Gastrocnemius medialis (tissue), 4 donors: Measurements from ENCODE around the gene FGD4. TPM values are rescaled to one million over a fixed set of nuclear protein-coding genes. Genes with fewer than 3 reads are reported as not detected.

Source experiments
- ATAC-seq, 2 donors: fragments of 150-250 bp; one replicate each; pipeline ENCODE4 v1.9.1; 2016
- DNase-seq, 2 donors: peaks; one replicate each; pipeline ENCODE4 v3.0.0-alpha.2; 2019
- H3K27ac ChIP-seq, 4 donors: fragments of 200-600 bp; sonication (generic); 1 replicate in 1 of 4; 2 replicates in 3 of 4; pipeline ENCODE4 v1.5.1; 2016 to 2018; ENCODE audit warnings: mild to moderate bottlenecking in 2 of 4, moderate library complexity in 1 of 4
- H3K27me3 ChIP-seq, 3 donors: fragments of 200-600 bp; sonication (generic) in 2 of 3; 1 replicate in 1 of 3; 2 replicates in 2 of 3; pipeline versions ENCODE4 v1.5.1 to v1.6.0; 2016 to 2019; ENCODE audit warnings: mild to moderate bottlenecking in 1 of 3, moderate library complexity in 1 of 3
- H3K36me3 ChIP-seq, 2 donors: fragments of 200-600 bp; sonication (generic) in 1 of 2; one replicate each; pipeline ENCODE4 v1.5.1; 2017 to 2018
- H3K4me1 ChIP-seq, 2 donors: fragments of 200-600 bp; sonication (generic) in 1 of 2; one replicate each; pipeline ENCODE4 v1.5.1; 2016 to 2017; ENCODE audit warnings: mild to moderate bottlenecking in 2 of 2
- H3K4me3 ChIP-seq, 4 donors: fragments of 200-600 bp; sonication (generic) in 3 of 4; 1 replicate in 1 of 4; 2 replicates in 3 of 4; pipeline ENCODE4 v1.5.1; 2016 to 2019; ENCODE audit warnings: mild to moderate bottlenecking in 2 of 4
- H3K9me3 ChIP-seq, 3 donors: fragments of 200-600 bp; sonication (generic) in 2 of 3; 1 replicate in 1 of 3; 2 replicates in 2 of 3; pipeline ENCODE4 v1.5.1; 2016 to 2019
- POLR2A ChIP-seq, 2 donors: fragments of 450-650 bp; IDR thresholded peaks; one replicate each; pipeline ENCODE4 v1.6.1; 2017; ENCODE audit warnings: antibody characterized with exemption in 2 of 2, mild to moderate bottlenecking in 2 of 2, moderate library complexity in 2 of 2
- in situ Hi-C, 4 donors: fragments of 200-750 bp; cut with MboI; loops; one replicate each; pipeline versions ENCODE4 v1.15.0 to v1.8.0; 2017; ENCODE audit warnings: low sequenced_read_pairs in 4 of 4
- intact Hi-C: fragments of 100-400 bp; cut with DNase I; formaldehyde crosslinking; loops from one replicate; pipeline ENCODE4 v1.15.1; 2023; ENCODE audit warnings: low total_unique reads
- total RNA-seq, 4 donors: library from RNA; depleted of rRNA; stranded (reverse); fragments of >200 nt; gene quantifications; one replicate each; pipeline versions ENCODE4 v1.1.0 to v1.2.3, GENCODE V29; 2016
- TF ChIP-seq, protein P1 (sequence below), 5 experiments: fragments of 450-650 bp in 3 of 5; fragments of 200-600 bp in 2 of 5; sonication (generic) in 2 of 5; IDR thresholded peaks in 4 of 5; conservative IDR thresholded peaks in 1 of 5; 1 replicate in 4 of 5; 2 replicates in 1 of 5; pipeline ENCODE4 v1.5.1; 2016 to 2019; ENCODE audit warnings: antibody characterized with exemption in 5 of 5, mild to moderate bottlenecking in 3 of 5, moderate library complexity in 3 of 5

Gene FGD4
- total RNA-seq, 4 donors from 2014 or later, result 18.8 to 60.3 (median 40.8) TPM

DNA sequence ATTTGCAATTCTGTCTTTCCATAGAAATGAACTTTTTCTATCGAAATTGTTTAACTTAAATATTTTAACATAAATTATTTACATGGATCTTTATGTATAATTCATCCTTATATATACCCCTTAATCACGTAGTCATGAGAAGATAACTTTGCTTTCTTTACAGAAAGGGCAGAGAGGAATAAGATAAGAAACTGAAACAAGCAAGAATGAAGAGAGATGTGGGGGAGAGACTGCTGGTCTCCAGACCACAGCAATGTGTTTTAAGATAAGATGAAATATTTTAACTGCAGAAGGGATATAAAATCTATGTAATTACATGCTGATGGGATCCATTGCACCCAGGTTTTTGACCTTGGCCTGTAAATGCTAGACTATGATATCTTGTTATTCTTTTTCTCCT is 245.1 kb downstream of the FGD4 start:
- intact Hi-C loops (no loop called here), in situ Hi-C loops (no loop called here)
- ATAC-seq, result no peak
- no peaks in the 10 kb centered on the region for H3K4me1 ChIP-seq
- no peak overlapping the region for H3K4me3 ChIP-seq
- peaks cover 0 to 44% of the 10 kb centered on the region in 2 donors for H3K36me3 ChIP-seq
- H3K27ac ChIP-seq, result no peak overlapping the region
- TF ChIP-seq, protein P1, sequence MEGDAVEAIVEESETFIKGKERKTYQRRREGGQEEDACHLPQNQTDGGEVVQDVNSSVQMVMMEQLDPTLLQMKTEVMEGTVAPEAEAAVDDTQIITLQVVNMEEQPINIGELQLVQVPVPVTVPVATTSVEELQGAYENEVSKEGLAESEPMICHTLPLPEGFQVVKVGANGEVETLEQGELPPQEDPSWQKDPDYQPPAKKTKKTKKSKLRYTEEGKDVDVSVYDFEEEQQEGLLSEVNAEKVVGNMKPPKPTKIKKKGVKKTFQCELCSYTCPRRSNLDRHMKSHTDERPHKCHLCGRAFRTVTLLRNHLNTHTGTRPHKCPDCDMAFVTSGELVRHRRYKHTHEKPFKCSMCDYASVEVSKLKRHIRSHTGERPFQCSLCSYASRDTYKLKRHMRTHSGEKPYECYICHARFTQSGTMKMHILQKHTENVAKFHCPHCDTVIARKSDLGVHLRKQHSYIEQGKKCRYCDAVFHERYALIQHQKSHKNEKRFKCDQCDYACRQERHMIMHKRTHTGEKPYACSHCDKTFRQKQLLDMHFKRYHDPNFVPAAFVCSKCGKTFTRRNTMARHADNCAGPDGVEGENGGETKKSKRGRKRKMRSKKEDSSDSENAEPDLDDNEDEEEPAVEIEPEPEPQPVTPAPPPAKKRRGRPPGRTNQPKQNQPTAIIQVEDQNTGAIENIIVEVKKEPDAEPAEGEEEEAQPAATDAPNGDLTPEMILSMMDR (IDR thresholded peaks at IDR 0.05 in 4 of 5, conservative IDR thresholded peaks at IDR 0.05 in 1 of 5), result no peak
- TF ChIP-seq POLR2A (IDR thresholded peaks at IDR 0.05), result no peak
- H3K9me3 ChIP-seq, result no peaks in the 10 kb centered on the region
- DNase-seq, result no peak
- no peaks in the 10 kb centered on the region for H3K27me3 ChIP-seq

DNA sequence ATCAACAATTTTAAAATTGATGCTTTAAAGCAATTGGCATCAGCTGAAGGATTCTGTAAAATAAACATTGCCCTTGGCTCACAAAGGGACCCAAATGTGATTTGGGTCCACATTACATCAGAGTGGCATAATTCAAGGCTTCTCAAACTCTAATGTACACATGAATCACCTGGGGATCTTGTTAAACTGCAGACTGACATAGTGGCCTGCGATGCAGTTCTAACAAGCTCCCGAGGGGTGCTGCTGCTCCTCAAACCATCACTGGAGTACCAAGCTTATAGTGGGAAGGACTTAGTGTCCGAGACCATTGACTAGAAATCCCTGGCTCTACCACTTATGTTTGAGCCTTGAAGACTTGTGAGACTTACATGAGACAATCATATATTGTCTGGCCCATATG is 247.9 kb downstream of the FGD4 start:
- peak in 1 of 2 donors; percentile 16 for ATAC-seq
- H3K36me3 ChIP-seq, result peaks cover 0 to 16% of the 10 kb centered on the region in 2 donors
- TF ChIP-seq POLR2A (IDR thresholded peaks at IDR 0.05), result no peak
- TF ChIP-seq, protein P1 (IDR thresholded peaks at IDR 0.05 in 4 of 5, conservative IDR thresholded peaks at IDR 0.05 in 1 of 5), result no peak
- no peak for DNase-seq
- no peaks in the 10 kb centered on the region for H3K27me3 ChIP-seq
- no peak overlapping the region for H3K27ac ChIP-seq
- intact Hi-C loops, result no loop called here
- no peaks in the 10 kb centered on the region for H3K9me3 ChIP-seq
- H3K4me1 ChIP-seq, result no peaks in the 10 kb centered on the region
- in situ Hi-C loops, result no loop called here
- no peak overlapping the region for H3K4me3 ChIP-seq

DNA sequence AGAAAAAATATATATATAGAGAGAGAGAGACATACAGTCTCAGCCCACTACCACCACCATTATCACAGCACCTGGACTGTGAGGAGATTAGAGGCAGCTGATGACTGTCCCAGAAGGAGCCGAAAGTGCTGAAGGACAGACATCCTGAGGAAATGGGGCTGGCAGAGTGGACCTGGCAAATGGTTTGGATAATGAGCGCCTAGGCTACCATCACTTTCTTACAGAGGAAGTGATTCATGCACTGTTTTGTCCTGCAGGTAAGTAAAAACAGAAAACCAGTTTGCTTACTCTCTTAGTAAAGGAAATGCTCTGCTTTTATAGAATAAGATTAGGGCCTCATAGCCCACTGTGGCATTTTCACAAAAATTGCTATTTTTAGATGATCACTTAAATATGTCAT is 251.2 kb downstream of the FGD4 start:
- Histone ChIP-seq H3K4me3 (no peak overlapping the region), H3K4me1 (no peaks in the 10 kb centered on the region), H3K9me3 (no peaks in the 10 kb centered on the region), H3K27ac (no peak overlapping the region), H3K27me3 (no peaks in the 10 kb centered on the region), H3K36me3 (no peaks in the 10 kb centered on the region)
- in situ Hi-C loops (no loop called here), intact Hi-C loops (no loop called here)
- ATAC-seq, result peak in 1 of 2 donors; percentile 5
- TF ChIP-seq POLR2A (IDR thresholded peaks at IDR 0.05), result no peak
- TF ChIP-seq, protein P1 (IDR thresholded peaks at IDR 0.05 in 4 of 5, conservative IDR thresholded peaks at IDR 0.05 in 1 of 5), result no peak
- no peak for DNase-seq

- ATAC-seq (no peak), DNase-seq (no peak)
- intact Hi-C loops (no loop called here), in situ Hi-C loops (no loop called here)
- Histone ChIP-seq H3K4me1 (no peaks in the 10 kb centered on the region), H3K4me3 (no peak overlapping the region), H3K9me3 (no peaks in the 10 kb centered on the region), H3K27me3 (no peaks in the 10 kb centered on the region), H3K27ac (no peak overlapping the region), H3K36me3 (no peaks in the 10 kb centered on the region)
- TF ChIP-seq, protein P1 (IDR thresholded peaks at IDR 0.05 in 4 of 5, conservative IDR thresholded peaks at IDR 0.05 in 1 of 5), result no peak
- no peak for TF ChIP-seq POLR2A (IDR thresholded peaks at IDR 0.05)
Observed at GRCh38 chr12:32651151-32651955, 252.0 kb downstream of the FGD4 start.

GRCh38 chr12:32651956-32652210 is 252.5 kb downstream of the FGD4 start:
- Histone ChIP-seq H3K9me3 (no peaks in the 10 kb centered on the region), H3K4me3 (no peak overlapping the region), H3K27me3 (no peaks in the 10 kb centered on the region), H3K27ac (no peak overlapping the region), H3K4me1 (no peaks in the 10 kb centered on the region), H3K36me3 (no peaks in the 10 kb centered on the region)
- ATAC-seq (no peak), DNase-seq (no peak)
- in situ Hi-C loops (no loop called here), intact Hi-C loops (no loop called here)
- TF ChIP-seq, protein P1 (IDR thresholded peaks at IDR 0.05 in 4 of 5, conservative IDR thresholded peaks at IDR 0.05 in 1 of 5), result no peak
- no peak for TF ChIP-seq POLR2A (IDR thresholded peaks at IDR 0.05)
